CD14-positive monocyte (primary cell): Measurements from ENCODE around the gene PLXNA2. TPM values are rescaled to one million over a fixed set of nuclear protein-coding genes. Genes with fewer than 3 reads are reported as not detected.

ENCODE experiments used
- DNase-seq, 3 donors: peaks; one replicate each; pipeline ENCODE4 v3.0.0-alpha.2; 2011 to 2022
- H2AFZ ChIP-seq: 2 replicates; pipeline ENCODE4 v1.6.0; 2012; ENCODE audit warnings: mild to moderate bottlenecking, low read depth, low read length, inconsistent platforms; ENCODE audit not compliant: insufficient read depth, poor library complexity, severe bottlenecking
- H3K27ac ChIP-seq, 2 donors: 1 replicate in 1 of 2; 2 replicates in 1 of 2; pipeline ENCODE4 v1.5.1; 2012 to 2013; ENCODE audit warnings: low read length in 2 of 2, control low read depth in 1 of 2, inconsistent platforms in 1 of 2, low read depth in 1 of 2, mild to moderate bottlenecking in 1 of 2
- H3K27me3 ChIP-seq, 2 donors: one replicate each; pipeline versions ENCODE4 v1.6.0 to v1.6.1; 2011 to 2013; ENCODE audit warnings: low read length in 2 of 2; ENCODE audit not compliant: control insufficient read depth in 2 of 2, insufficient read depth in 2 of 2
- H3K36me3 ChIP-seq, 2 donors: replicated peaks in 1 of 2; 1 replicate in 1 of 2; 2 replicates in 1 of 2; pipeline versions ENCODE4 v1.5.1 to v1.6.1; 2012 to 2013; ENCODE audit warnings: low read length in 2 of 2, control low read depth in 1 of 2, inconsistent platforms in 1 of 2, mild to moderate bottlenecking in 1 of 2; ENCODE audit not compliant: insufficient read depth in 2 of 2, control insufficient read depth in 1 of 2
- H3K4me1 ChIP-seq, 2 donors: 1 replicate in 1 of 2; 2 replicates in 1 of 2; pipeline versions ENCODE4 v1.5.1 to v1.6.1; 2012 to 2013; ENCODE audit warnings: low read length in 2 of 2, control low read depth in 1 of 2, inconsistent platforms in 1 of 2, mild to moderate bottlenecking in 1 of 2, moderate library complexity in 1 of 2; ENCODE audit not compliant: insufficient read depth in 2 of 2, control insufficient read depth in 1 of 2
- H3K4me2 ChIP-seq: replicated peaks from 2 replicates; pipeline ENCODE3; 2012; ENCODE audit warnings: low read length, moderate library complexity, mild to moderate bottlenecking; ENCODE audit not compliant: poor library complexity, severe bottlenecking; ENCODE audit errors: extremely low read depth
- H3K4me3 ChIP-seq, 3 experiments: fragments of 200-600 bp in 1 of 3; sonication (generic) in 1 of 3; replicated peaks in 1 of 3; 1 replicate in 2 of 3; 2 replicates in 1 of 3; pipeline ENCODE4 v1.5.1; 2011 to 2013; ENCODE audit warnings: low read length in 3 of 3, mild to moderate bottlenecking in 3 of 3, control low read depth in 2 of 3, low read depth in 2 of 3, inconsistent platforms in 1 of 3, moderate library complexity in 1 of 3
- H3K79me2 ChIP-seq: 2 replicates; pipeline ENCODE4 v1.6.0; 2012; ENCODE audit warnings: mild to moderate bottlenecking, control low read depth, inconsistent platforms, low read length, moderate library complexity; ENCODE audit not compliant: insufficient read depth
- H3K9ac ChIP-seq: 2 replicates; pipeline ENCODE4 v1.6.0; 2017; ENCODE audit warnings: low read length, mild to moderate bottlenecking; ENCODE audit not compliant: insufficient read depth, poor library complexity, severe bottlenecking
- H3K9me3 ChIP-seq, 2 donors: replicated peaks in 1 of 2; 1 replicate in 1 of 2; 2 replicates in 1 of 2; pipeline versions ENCODE4 v1.5.1 to v1.6.1; 2012 to 2013; ENCODE audit warnings: low read length in 2 of 2, control low read depth in 1 of 2; ENCODE audit not compliant: control insufficient read depth in 1 of 2, insufficient read depth in 1 of 2
- H4K20me1 ChIP-seq: 2 replicates; pipeline ENCODE4 v1.6.0; 2012; ENCODE audit warnings: mild to moderate bottlenecking, low read length, control low read depth, moderate library complexity; ENCODE audit not compliant: insufficient read depth
- H3K27ac Mint-ChIP-seq, 7 donors: one replicate each; pipeline ENCODE4 v1.8.0; 2020; ENCODE audit warnings: mild to moderate bottlenecking in 7 of 7, mixed read lengths in 7 of 7, moderate library complexity in 6 of 7, inconsistent platforms in 2 of 7
- H3K27me3 Mint-ChIP-seq, 3 donors: one replicate each; pipeline ENCODE4 v1.8.0; 2021 to 2022; ENCODE audit warnings: low read depth in 3 of 3, mild to moderate bottlenecking in 3 of 3, mixed read lengths in 3 of 3, moderate library complexity in 3 of 3, inconsistent platforms in 1 of 3
- H3K36me3 Mint-ChIP-seq, 2 donors: one replicate each; pipeline ENCODE4 v1.8.0; 2020; ENCODE audit warnings: mixed read lengths in 2 of 2, inconsistent platforms in 1 of 2, mild to moderate bottlenecking in 1 of 2
- H3K4me1 Mint-ChIP-seq: one replicate; pipeline ENCODE4 v1.8.0; 2020; ENCODE audit warnings: mild to moderate bottlenecking, mixed read lengths
- H3K4me3 Mint-ChIP-seq, 2 donors: one replicate each; pipeline ENCODE4 v1.8.0; 2020; ENCODE audit warnings: mild to moderate bottlenecking in 2 of 2, mixed read lengths in 2 of 2, moderate library complexity in 1 of 2
- H3K9me3 Mint-ChIP-seq, 7 donors: one replicate each; pipeline ENCODE4 v1.8.0; 2020 to 2022; ENCODE audit warnings: mixed read lengths in 7 of 7, mild to moderate bottlenecking in 6 of 7, moderate library complexity in 6 of 7, inconsistent platforms in 2 of 7
- CTCF ChIP-seq: fragments of 200-600 bp; IDR thresholded peaks from one replicate; pipeline ENCODE4 v1.8.0; 2022; ENCODE audit warnings: antibody characterized with exemption, mild to moderate bottlenecking
- WGBS: methylation state at CpG from one replicate; pipeline ENCODE4 v1.1.5; 2013; ENCODE audit warnings: missing lambda C conversion rate; ENCODE audit not compliant: insufficient coverage; 5-methylcytosine and 5-hydroxymethylcytosine counted together
- intact Hi-C, 2 donors: fragments of 100-400 bp; cut with micrococcal nuclease; formaldehyde crosslinking; loops; one replicate each; pipeline versions ENCODE4 v1.15.0 to v1.15.1; 2023
- polyA plus RNA-seq, 3 donors: library from polyadenylated mRNA; depleted of rRNA in 1 of 3; unstranded in 2 of 3; stranded (reverse) in 1 of 3; fragments of 300-500 nt in 2 of 3; fragments of >200 nt in 1 of 3; fragmentation: Illumina TruSeq in 2 of 3; gene quantifications; 1 replicate in 2 of 3; 2 replicates in 1 of 3; pipeline ENCODE4 v1.2.3, GENCODE V29; 2012 to 2021

PLXNA2 gene
- polyA plus RNA-seq, 3 donors: 0.75 to 2.1 (median 1.1) TPM

GRCh38 chr1:208122612-208123358 lies 121.4 kb downstream of the PLXNA2 start:
- intact Hi-C loops: no loop called here
- Histone ChIP-seq H3K79me2 (no peaks in the 10 kb centered on the region), H3K9ac (no peak overlapping the region), H2AFZ (no peak overlapping the region), H3K36me3 (no peaks in the 10 kb centered on the region), H3K4me1 (peaks cover 0 to 4% of the 10 kb centered on the region in 2 donors), H3K27me3 (no peaks in the 10 kb centered on the region), H4K20me1 (no peaks in the 10 kb centered on the region), H3K4me3 (no peak overlapping the region), H3K4me2 (no peak overlapping the region), H3K9me3 (no peaks in the 10 kb centered on the region), H3K27ac (no peak overlapping the region)
- peak; percentile 5 to 37 (median 19) for DNase-seq
- WGBS: no CpG with 5 or more reads among the region's 4 CpGs
- peaks cover 0 to 1% (median 0%) of the 10 kb centered on the region in 7 donors for H3K9me3 Mint-ChIP-seq
- no peaks in the 10 kb centered on the region for H3K4me1 Mint-ChIP-seq
- H3K4me3 Mint-ChIP-seq: no peak overlapping the region
- no peaks in the 10 kb centered on the region for H3K36me3 Mint-ChIP-seq
- TF ChIP-seq CTCF: no peak
- no peak overlapping the region for H3K27ac Mint-ChIP-seq
- peaks cover 0 to 1% (median 1%) of the 10 kb centered on the region in 3 donors for H3K27me3 Mint-ChIP-seq

- no peak for TF ChIP-seq CTCF
- no peaks in the 10 kb centered on the region for H4K20me1 ChIP-seq
- peaks cover 0 to 4% of the 10 kb centered on the region in 2 donors for H3K4me1 ChIP-seq
- H3K27me3 ChIP-seq: no peaks in the 10 kb centered on the region
- no peaks in the 10 kb centered on the region for H3K9me3 ChIP-seq
- H3K4me1 Mint-ChIP-seq: no peaks in the 10 kb centered on the region
- intact Hi-C loops: no loop called here
- no peak overlapping the region for H2AFZ ChIP-seq
- no peak overlapping the region for H3K27ac ChIP-seq
- no peak overlapping the region for H3K27ac Mint-ChIP-seq
- no peak for DNase-seq
- H3K36me3 Mint-ChIP-seq: no peaks in the 10 kb centered on the region
- no peaks in the 10 kb centered on the region for H3K79me2 ChIP-seq
- H3K4me2 ChIP-seq: no peak overlapping the region
- 100% methylated on average over 2 of the region's 3 CpGs for WGBS
- H3K4me3 ChIP-seq: no peak overlapping the region
- H3K36me3 ChIP-seq: no peaks in the 10 kb centered on the region
- peaks cover 0 to 2% (median 1%) of the 10 kb centered on the region in 3 donors for H3K27me3 Mint-ChIP-seq
- no peak overlapping the region for H3K9ac ChIP-seq
- H3K4me3 Mint-ChIP-seq: no peak overlapping the region
- peaks cover 0 to 1% (median 0%) of the 10 kb centered on the region in 7 donors for H3K9me3 Mint-ChIP-seq
These were observed 122.3 kb downstream of the PLXNA2 start for GRCh38 chr1:208121813-208122364.
